Esophagus (tissue), 2 donors: Measurements from ENCODE around the gene ARMC8. TPM values are rescaled to one million over a fixed set of nuclear protein-coding genes. Genes with fewer than 3 reads are reported as not detected.

Experiments used
- H3K27ac ChIP-seq, 2 donors: one replicate each; pipeline ENCODE4 v1.5.1; 2013; ENCODE audit warnings: low read depth in 2 of 2, mild to moderate bottlenecking in 2 of 2, inconsistent platforms in 1 of 2, low read length in 1 of 2, moderate library complexity in 1 of 2
- H3K27me3 ChIP-seq, 2 donors: one replicate each; pipeline ENCODE4 v1.6.1; 2013; ENCODE audit warnings: low read length in 2 of 2, control low read depth in 1 of 2, mild to moderate bottlenecking in 1 of 2; ENCODE audit not compliant: insufficient read depth in 2 of 2, control insufficient read depth in 1 of 2
- H3K36me3 ChIP-seq, 2 donors: one replicate each; pipeline ENCODE4 v1.6.1; 2013; ENCODE audit warnings: low read length in 1 of 2; ENCODE audit not compliant: control insufficient read depth in 2 of 2, insufficient read depth in 2 of 2
- H3K4me1 ChIP-seq, 2 donors: one replicate each; pipeline ENCODE4 v1.6.1; 2013; ENCODE audit warnings: low read length in 1 of 2; ENCODE audit not compliant: control insufficient read depth in 2 of 2, insufficient read depth in 2 of 2
- H3K4me3 ChIP-seq, 2 donors: one replicate each; pipeline ENCODE4 v1.5.1; 2013; ENCODE audit warnings: low read length in 2 of 2, mild to moderate bottlenecking in 2 of 2, low read depth in 1 of 2, moderate library complexity in 1 of 2
- H3K9me3 ChIP-seq, 2 donors: one replicate each; pipeline ENCODE4 v1.6.1; 2013; ENCODE audit warnings: mild to moderate bottlenecking in 2 of 2, low read depth in 1 of 2, low read length in 1 of 2, moderate library complexity in 1 of 2; ENCODE audit not compliant: control insufficient read depth in 2 of 2, insufficient read depth in 1 of 2
- WGBS, 2 donors: extraction: QIAGEN DNeasy Blood & Tissue Kit; methylation state at CpG; one replicate each; pipeline ENCODE4 v1.1.7; 2013; 5-methylcytosine and 5-hydroxymethylcytosine counted together
- polyA plus RNA-seq, 2 donors: library from polyadenylated mRNA; stranded (reverse); fragments of 200-250 nt; gene quantifications; one replicate each; pipeline ENCODE4 v1.2.3, GENCODE V29; 2013
- donor health status: healthy with polysubstance abuse.
- donor health status: Bipolar disorder and iron deficiency.

Gene ARMC8
- polyA plus RNA-seq, 2 donors = 10.5 to 14.5 TPM

GRCh38 chr3:138197058-138197457 is 10.0 kb downstream of the ARMC8 start:
- Histone ChIP-seq H3K27ac (no peak overlapping the region), H3K9me3 (no peaks in the 10 kb centered on the region)
- WGBS, 2 donors = 75 to 87% methylated on average over 5 of the region's 5 CpGs

GRCh38 chr3:138197524-138197923 is 10.4 kb downstream of the ARMC8 start:
- H3K27ac ChIP-seq = no peak overlapping the region
- WGBS, 2 donors = 73 to 92% methylated on average over 1 of the region's 1 CpG
- H3K27me3 ChIP-seq = no peaks in the 10 kb centered on the region
- no peaks in the 10 kb centered on the region for H3K9me3 ChIP-seq
- H3K36me3 ChIP-seq = no peaks in the 10 kb centered on the region
- no peaks in the 10 kb centered on the region for H3K4me1 ChIP-seq
- no peak overlapping the region for H3K4me3 ChIP-seq

More at GRCh38 chr3:138197058-138197457, 10.0 kb downstream of the ARMC8 start:
- Histone ChIP-seq H3K36me3 (no peaks in the 10 kb centered on the region), H3K27me3 (no peaks in the 10 kb centered on the region), H3K4me3 (no peak overlapping the region), H3K4me1 (no peaks in the 10 kb centered on the region)

- H3K4me3 ChIP-seq = no peak overlapping the region
- no peaks in the 10 kb centered on the region for H3K27me3 ChIP-seq
- no peaks in the 10 kb centered on the region for H3K9me3 ChIP-seq
- no peaks in the 10 kb centered on the region for H3K36me3 ChIP-seq
- no peaks in the 10 kb centered on the region for H3K4me1 ChIP-seq
- WGBS, 2 donors = 81 to 86% methylated on average over 2 of the region's 2 CpGs
- no peak overlapping the region for H3K27ac ChIP-seq
These were observed 12.8 kb downstream of the ARMC8 start for GRCh38 chr3:138199851-138200250.

GRCh38 chr3:138200424-138200823 is 13.3 kb downstream of the ARMC8 start:
- peaks cover 0 to 3% of the 10 kb centered on the region in 2 donors for H3K36me3 ChIP-seq
- WGBS, 2 donors = 84 to 86% methylated on average over 1 of the region's 1 CpG
- no peaks in the 10 kb centered on the region for H3K4me1 ChIP-seq
- H3K9me3 ChIP-seq = no peaks in the 10 kb centered on the region
- H3K27me3 ChIP-seq = no peaks in the 10 kb centered on the region
- no peak overlapping the region for H3K27ac ChIP-seq
- no peak overlapping the region for H3K4me3 ChIP-seq

- H3K27ac ChIP-seq = no peak overlapping the region
- H3K9me3 ChIP-seq = no peaks in the 10 kb centered on the region
- WGBS, 2 donors = 84 to 93% methylated on average over 3 of the region's 3 CpGs
- no peaks in the 10 kb centered on the region for H3K27me3 ChIP-seq
- H3K36me3 ChIP-seq = peaks cover 0 to 3% of the 10 kb centered on the region in 2 donors
- no peaks in the 10 kb centered on the region for H3K4me1 ChIP-seq
- H3K4me3 ChIP-seq = no peak overlapping the region
These were observed 16.0 kb downstream of the ARMC8 start for GRCh38 chr3:138202945-138203701.

- Histone ChIP-seq H3K27ac (no peak overlapping the region), H3K27me3 (no peaks in the 10 kb centered on the region), H3K9me3 (no peaks in the 10 kb centered on the region), H3K36me3 (peaks cover 0 to 3% of the 10 kb centered on the region in 2 donors), H3K4me1 (no peaks in the 10 kb centered on the region), H3K4me3 (no peak overlapping the region)
- 79 to 82% methylated on average over 4 of the region's 4 CpGs for WGBS, 2 donors
These were observed 16.8 kb downstream of the ARMC8 start for GRCh38 chr3:138203938-138204337.

- Histone ChIP-seq H3K4me3 (no peak overlapping the region), H3K27me3 (no peaks in the 10 kb centered on the region), H3K36me3 (peaks cover 0 to 3% of the 10 kb centered on the region in 2 donors), H3K9me3 (no peaks in the 10 kb centered on the region), H3K4me1 (no peaks in the 10 kb centered on the region), H3K27ac (no peak overlapping the region)
- 79 to 83% methylated on average over 5 of the region's 5 CpGs for WGBS, 2 donors
These were observed 18.4 kb downstream of the ARMC8 start for GRCh38 chr3:138205527-138205926.

GRCh38 chr3:138206196-138206595 is 19.1 kb downstream of the ARMC8 start:
- WGBS, 2 donors = 97 to 99% methylated on average over 2 of the region's 2 CpGs
- H3K9me3 ChIP-seq = no peaks in the 10 kb centered on the region
- H3K27ac ChIP-seq = no peak overlapping the region
- H3K4me1 ChIP-seq = no peaks in the 10 kb centered on the region
- H3K4me3 ChIP-seq = no peak overlapping the region
- no peaks in the 10 kb centered on the region for H3K27me3 ChIP-seq
- peaks cover 0 to 3% of the 10 kb centered on the region in 2 donors for H3K36me3 ChIP-seq

GRCh38 chr3:138210528-138210927 is 23.4 kb downstream of the ARMC8 start:
- Histone ChIP-seq H3K4me3 (no peak overlapping the region), H3K9me3 (no peaks in the 10 kb centered on the region), H3K4me1 (no peaks in the 10 kb centered on the region), H3K36me3 (no peaks in the 10 kb centered on the region), H3K27me3 (no peaks in the 10 kb centered on the region), H3K27ac (no peak overlapping the region)
- 80 to 82% methylated on average over 3 of the region's 3 CpGs for WGBS, 2 donors
